GM12865 (cell line): ENCODE measurements around the gene RDX.

Experiments used
- DNase-seq: peaks from one replicate; pipeline ENCODE4 v3.0.0; 2010; ENCODE audit warnings: low read depth
- H3K4me3 ChIP-seq: 2 replicates; pipeline ENCODE4 v1.5.1; 2011; ENCODE audit warnings: mild to moderate bottlenecking, low read depth, low read length, control low read depth
- CTCF ChIP-seq: IDR thresholded peaks from 2 replicates; pipeline ENCODE4 v1.5.1; 2011; ENCODE audit warnings: low read length, control low read depth, low read depth, inconsistent platforms; ENCODE audit not compliant: insufficient read depth; ENCODE audit errors: missing control alignments

The RDX gene

GRCh38 chr11:110182886-110183285 lies 113.5 kb downstream of the RDX start:
- TF ChIP-seq CTCF: no peak
- no peak overlapping the region for H3K4me3 ChIP-seq
- no peak for DNase-seq

- no peak for DNase-seq
- no peak for TF ChIP-seq CTCF
- no peak overlapping the region for H3K4me3 ChIP-seq
Measured at GRCh38 chr11:110179064-110179463, 117.3 kb downstream of the RDX start.

GRCh38 chr11:110177086-110177456 lies 119.3 kb downstream of the RDX start:
- no peak overlapping the region for H3K4me3 ChIP-seq
- no peak for TF ChIP-seq CTCF
- DNase-seq: no peak

GRCh38 chr11:110176366-110177085 lies 119.9 kb downstream of the RDX start:
- DNase-seq: no peak
- H3K4me3 ChIP-seq: no peak overlapping the region
- TF ChIP-seq CTCF: no peak

- no peak for TF ChIP-seq CTCF
- DNase-seq: no peak
- H3K4me3 ChIP-seq: no peak overlapping the region
Measured at GRCh38 chr11:110174645-110175310, 121.6 kb downstream of the RDX start.

- peak; percentile 68 for DNase-seq
- peak; percentile 82 for TF ChIP-seq CTCF
- no peak overlapping the region for H3K4me3 ChIP-seq
Measured at GRCh38 chr11:110173811-110174644, 122.4 kb downstream of the RDX start.
